Left ventricle myocardium inferior (tissue), 1 donor: ENCODE measurements around the gene VPS13D. TPM values are rescaled to one million over a fixed set of nuclear protein-coding genes. Genes with fewer than 3 reads are reported as not detected.

Source experiments
- DNase-seq: peaks from one replicate; pipeline ENCODE4 v3.0.0-alpha.2; 2020
- H3K27ac ChIP-seq: fragments of 200-600 bp; replicated peaks from 2 replicates; pipeline ENCODE4 v1.8.0; 2021
- H3K27me3 ChIP-seq: fragments of 200-600 bp; 2 replicates; pipeline ENCODE4 v1.8.0; 2021; ENCODE audit warnings: low read depth
- H3K36me3 ChIP-seq: fragments of 200-600 bp; 2 replicates; pipeline ENCODE4 v1.8.0; 2021
- H3K4me1 ChIP-seq: fragments of 200-600 bp; 2 replicates; pipeline ENCODE4 v1.8.0; 2021
- H3K4me3 ChIP-seq: fragments of 200-600 bp; 2 replicates; pipeline ENCODE4 v1.8.0; 2021; ENCODE audit warnings: mild to moderate bottlenecking, moderate library complexity
- H3K9me3 ChIP-seq: fragments of 200-600 bp; replicated peaks from 2 replicates; pipeline ENCODE4 v1.8.0; 2021
- intact Hi-C: fragments of 100-400 bp; cut with micrococcal nuclease; formaldehyde crosslinking; loops from one replicate; pipeline ENCODE4 v1.11.0; 2022
- total RNA-seq: library from RNA; stranded (reverse); fragmentation: NEBNext Ultra II Directional; extraction: Animal tissue kit (Norgen Biotek cat#: 25700); gene quantifications from one replicate; pipeline ENCODE4 v1.2.1, GENCODE V29; 2021
- TF ChIP-seq, protein P1 (sequence below): fragments of 200-600 bp; IDR thresholded peaks from 2 replicates; pipeline ENCODE4 v1.8.0; 2021; ENCODE audit warnings: antibody characterized with exemption, mild to moderate bottlenecking, borderline replicate concordance
- donor health status: DM: no; HTN: yes; CAD: no; lungs with severe emphysema.

Gene VPS13D
- total RNA-seq, 1 donor from 2014 or later = 71.6 TPM

DNA sequence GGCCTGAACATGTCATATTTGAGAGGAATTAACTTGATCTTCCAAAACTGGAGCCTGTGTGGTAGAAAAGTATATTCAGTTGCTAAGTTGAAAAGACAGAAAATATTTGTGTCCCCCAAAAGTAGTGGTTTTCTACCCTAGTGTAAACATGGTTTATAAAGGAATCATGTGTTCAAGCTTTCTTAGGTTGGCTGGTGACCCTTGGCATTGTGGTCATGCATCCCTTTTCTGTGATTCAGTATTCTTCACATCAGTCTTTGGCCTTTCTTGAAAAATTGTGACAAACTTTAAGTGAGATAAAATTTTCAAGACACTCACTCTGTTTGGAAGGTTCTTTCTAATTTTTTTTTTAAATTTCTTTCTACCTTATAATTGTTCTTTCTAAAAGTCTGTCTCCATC is 195.0 kb downstream of the VPS13D start:
- Histone ChIP-seq H3K27me3 (no peaks in the 10 kb centered on the region), H3K27ac (peak overlapping the region; percentile 74), H3K36me3 (peaks cover 43% of the 10 kb centered on the region), H3K9me3 (no peaks in the 10 kb centered on the region), H3K4me1 (peaks cover 43% of the 10 kb centered on the region), H3K4me3 (no peak overlapping the region)
- DNase-seq = no peak
- intact Hi-C loops = loop anchor here (10.0 kb wide), 1 partner anchor 200 kb away; no protein-coding TSS in a partner anchor
- TF ChIP-seq, protein P1, sequence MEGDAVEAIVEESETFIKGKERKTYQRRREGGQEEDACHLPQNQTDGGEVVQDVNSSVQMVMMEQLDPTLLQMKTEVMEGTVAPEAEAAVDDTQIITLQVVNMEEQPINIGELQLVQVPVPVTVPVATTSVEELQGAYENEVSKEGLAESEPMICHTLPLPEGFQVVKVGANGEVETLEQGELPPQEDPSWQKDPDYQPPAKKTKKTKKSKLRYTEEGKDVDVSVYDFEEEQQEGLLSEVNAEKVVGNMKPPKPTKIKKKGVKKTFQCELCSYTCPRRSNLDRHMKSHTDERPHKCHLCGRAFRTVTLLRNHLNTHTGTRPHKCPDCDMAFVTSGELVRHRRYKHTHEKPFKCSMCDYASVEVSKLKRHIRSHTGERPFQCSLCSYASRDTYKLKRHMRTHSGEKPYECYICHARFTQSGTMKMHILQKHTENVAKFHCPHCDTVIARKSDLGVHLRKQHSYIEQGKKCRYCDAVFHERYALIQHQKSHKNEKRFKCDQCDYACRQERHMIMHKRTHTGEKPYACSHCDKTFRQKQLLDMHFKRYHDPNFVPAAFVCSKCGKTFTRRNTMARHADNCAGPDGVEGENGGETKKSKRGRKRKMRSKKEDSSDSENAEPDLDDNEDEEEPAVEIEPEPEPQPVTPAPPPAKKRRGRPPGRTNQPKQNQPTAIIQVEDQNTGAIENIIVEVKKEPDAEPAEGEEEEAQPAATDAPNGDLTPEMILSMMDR = no peak

DNA sequence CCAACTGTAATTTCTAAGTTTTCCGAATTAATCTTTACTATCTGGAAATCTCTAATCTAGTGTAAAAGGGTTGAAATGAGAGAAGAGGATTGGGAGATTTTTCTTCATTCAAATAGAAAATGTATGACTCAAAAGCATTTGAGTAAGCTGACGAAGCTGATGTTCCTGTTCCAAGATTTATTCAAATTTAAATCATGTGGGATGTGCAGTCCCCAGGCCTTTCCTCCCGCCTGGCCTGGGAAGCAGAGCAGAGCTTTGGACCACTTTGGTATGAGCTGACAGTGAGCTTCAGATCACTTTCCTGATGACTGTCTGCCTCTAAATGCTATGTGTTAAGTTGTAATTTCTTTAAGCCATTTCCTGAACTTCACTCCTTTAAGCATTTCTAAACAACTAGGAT is 196.2 kb downstream of the VPS13D start:
- Histone ChIP-seq H3K4me1 (peaks cover 54% of the 10 kb centered on the region), H3K27ac (no peak overlapping the region), H3K9me3 (no peaks in the 10 kb centered on the region), H3K27me3 (no peaks in the 10 kb centered on the region), H3K36me3 (peaks cover 37% of the 10 kb centered on the region), H3K4me3 (no peak overlapping the region)
- TF ChIP-seq, protein P1 = no peak
- no peak for DNase-seq
- intact Hi-C loops = loop anchor here (10.0 kb wide), 1 partner anchor 199 kb away; no protein-coding TSS in a partner anchor

GRCh38 chr1:12428334-12428733 is 198.5 kb downstream of the VPS13D start:
- DNase-seq = no peak
- no peak overlapping the region for H3K4me3 ChIP-seq
- TF ChIP-seq, protein P1 = no peak
- H3K36me3 ChIP-seq = peaks cover 41% of the 10 kb centered on the region
- no peak overlapping the region for H3K27ac ChIP-seq
- no peaks in the 10 kb centered on the region for H3K27me3 ChIP-seq
- peaks cover 52% of the 10 kb centered on the region for H3K4me1 ChIP-seq
- no peaks in the 10 kb centered on the region for H3K9me3 ChIP-seq
- intact Hi-C loops = loop anchor here (10.0 kb wide), 1 partner anchor 196 kb away; no protein-coding TSS in a partner anchor

GRCh38 chr1:12430525-12430924 is 200.7 kb downstream of the VPS13D start:
- no peak overlapping the region for H3K27ac ChIP-seq

GRCh38 chr1:12432897-12433296 is 203.1 kb downstream of the VPS13D start:
- Histone ChIP-seq H3K4me3 (peak overlapping the region; percentile 8), H3K27ac (peak overlapping the region; percentile 84), H3K9me3 (no peaks in the 10 kb centered on the region), H3K27me3 (no peaks in the 10 kb centered on the region), H3K4me1 (peaks cover 83% of the 10 kb centered on the region), H3K36me3 (peaks cover 34% of the 10 kb centered on the region)
- intact Hi-C loops = no loop called here
- DNase-seq = no peak
- TF ChIP-seq, protein P1 = no peak

More at GRCh38 chr1:12430525-12430924, 200.7 kb downstream of the VPS13D start:
- intact Hi-C loops = no loop called here
- Histone ChIP-seq H3K4me1 (peaks cover 59% of the 10 kb centered on the region), H3K4me3 (no peak overlapping the region), H3K27me3 (no peaks in the 10 kb centered on the region), H3K9me3 (no peaks in the 10 kb centered on the region), H3K36me3 (peaks cover 41% of the 10 kb centered on the region)
- TF ChIP-seq, protein P1 = no peak
- DNase-seq = no peak
